ENCODE results near the gene SMPX.

Gene SMPX

GRCh38 chrX:21800344-21800770, 42.4 kb upstream of the SMPX start:
- H3K27ac ChIP-seq (replicated peaks), result no peak overlapping the region
- H3K27me3 ChIP-seq (ENCODE audit: insufficient read depth, poor library complexity, severe bottlenecking), result no peaks in the 10 kb centered on the region
- no peak for TF ChIP-seq SPI1 (IDR thresholded peaks at IDR 0.05; ENCODE audit: borderline replicate concordance, low read depth)
- TF ChIP-seq REST (IDR thresholded peaks at IDR 0.05; ENCODE audit: insufficient replicate concordance, low read depth), result no peak
- TF ChIP-seq POLR2AphosphoS5 (IDR thresholded peaks at IDR 0.05; ENCODE audit: low read depth), result no peak
- no peak for TF ChIP-seq CTCF (IDR thresholded peaks at IDR 0.05; ENCODE audit: insufficient read depth, low read length)
- TF ChIP-seq GABPA (IDR thresholded peaks at IDR 0.05; ENCODE audit: low read depth), result no peak
- DNase-seq (ENCODE audit: low read depth in 1 of 2, low spot score in 1 of 2), result no peak
- no peak overlapping the region for H3K4me3 ChIP-seq (replicated peaks; ENCODE audit: insufficient read depth, low read length)

- Histone ChIP-seq H3K27ac (replicated peaks) (no peak overlapping the region), H3K4me3 (replicated peaks; ENCODE audit: insufficient read depth, low read length) (no peak overlapping the region), H3K27me3 (ENCODE audit: insufficient read depth, poor library complexity, severe bottlenecking) (no peaks in the 10 kb centered on the region)
- TF ChIP-seq REST (IDR thresholded peaks at IDR 0.05; ENCODE audit: insufficient replicate concordance, low read depth), result no peak
- TF ChIP-seq CTCF (IDR thresholded peaks at IDR 0.05; ENCODE audit: insufficient read depth, low read length), result no peak
- TF ChIP-seq SPI1 (IDR thresholded peaks at IDR 0.05; ENCODE audit: borderline replicate concordance, low read depth), result no peak
- no peak for DNase-seq (ENCODE audit: low read depth in 1 of 2, low spot score in 1 of 2)
Measured at GRCh38 chrX:21799767-21800166, 41.9 kb upstream of the SMPX start.

- TF ChIP-seq SPI1 (IDR thresholded peaks at IDR 0.05; ENCODE audit: borderline replicate concordance, low read depth) (no peak), REST (IDR thresholded peaks at IDR 0.05; ENCODE audit: insufficient replicate concordance, low read depth) (no peak), GABPA (IDR thresholded peaks at IDR 0.05; ENCODE audit: low read depth) (no peak), POLR2AphosphoS5 (IDR thresholded peaks at IDR 0.05; ENCODE audit: low read depth) (no peak), CTCF (IDR thresholded peaks at IDR 0.05; ENCODE audit: insufficient read depth, low read length) (no peak)
- no peak overlapping the region for H3K27ac ChIP-seq (replicated peaks)
- no peaks in the 10 kb centered on the region for H3K27me3 ChIP-seq (ENCODE audit: insufficient read depth, poor library complexity, severe bottlenecking)
- H3K4me3 ChIP-seq (replicated peaks; ENCODE audit: insufficient read depth, low read length), result no peak overlapping the region
- DNase-seq (ENCODE audit: low read depth in 1 of 2, low spot score in 1 of 2), result no peak
Measured at GRCh38 chrX:21798677-21799219, 40.8 kb upstream of the SMPX start.

All from HL-60 (cell line).